Activated T-cell treated with anti-CD3 and anti-CD28 coated beads, Interleukin-2, amount 50 U/mL, for 72 hours (primary cell): ENCODE measurements around the gene METTL26. TPM values are rescaled to one million over a fixed set of nuclear protein-coding genes. Genes with fewer than 3 reads are reported as not detected.

Experiments
- ATAC-seq, 2 donors: fragments of 150-1000 bp; cut with Tn5 transposase; replicated peaks in 1 of 2; 2 replicates each; pipeline ENCODE4 v1.10.0; 2021; ENCODE audit warnings: moderate library complexity in 2 of 2, mild to moderate bottlenecking in 1 of 2
- DNase-seq, 2 donors: peaks; one replicate each; pipeline ENCODE4 v3.0.0; 2021 to 2022; ENCODE audit warnings: mixed read lengths in 1 of 2
- H3K27ac Mint-ChIP-seq: one replicate; pipeline ENCODE4 v1.8.0; 2022; ENCODE audit warnings: mild to moderate bottlenecking, moderate library complexity, mixed read lengths
- H3K27me3 Mint-ChIP-seq: one replicate; pipeline ENCODE4 v1.8.0; 2022; ENCODE audit warnings: low read depth, mixed read lengths
- H3K36me3 Mint-ChIP-seq, 2 donors: one replicate each; pipeline ENCODE4 v1.8.0; 2022; ENCODE audit warnings: mixed read lengths in 2 of 2, mild to moderate bottlenecking in 1 of 2; ENCODE audit not compliant: insufficient read depth in 2 of 2
- H3K4me1 Mint-ChIP-seq: one replicate; pipeline ENCODE4 v1.8.0; 2022; ENCODE audit warnings: low read depth, mixed read lengths
- H3K4me3 Mint-ChIP-seq, 2 donors: one replicate each; pipeline ENCODE4 v1.8.0; 2022; ENCODE audit warnings: mild to moderate bottlenecking in 2 of 2, mixed read lengths in 2 of 2, moderate library complexity in 2 of 2
- H3K9me3 Mint-ChIP-seq, 2 donors: one replicate each; pipeline ENCODE4 v1.8.0; 2022; ENCODE audit warnings: mixed read lengths in 2 of 2
- total RNA-seq, 2 donors: library from RNA; stranded (reverse); gene quantifications; one replicate each; pipeline ENCODE4 v1.2.3, GENCODE V29; 2022

METTL26 gene
- total RNA-seq, 2 donors from 2014 or later: 55.4 to 57.4 TPM

DNA sequence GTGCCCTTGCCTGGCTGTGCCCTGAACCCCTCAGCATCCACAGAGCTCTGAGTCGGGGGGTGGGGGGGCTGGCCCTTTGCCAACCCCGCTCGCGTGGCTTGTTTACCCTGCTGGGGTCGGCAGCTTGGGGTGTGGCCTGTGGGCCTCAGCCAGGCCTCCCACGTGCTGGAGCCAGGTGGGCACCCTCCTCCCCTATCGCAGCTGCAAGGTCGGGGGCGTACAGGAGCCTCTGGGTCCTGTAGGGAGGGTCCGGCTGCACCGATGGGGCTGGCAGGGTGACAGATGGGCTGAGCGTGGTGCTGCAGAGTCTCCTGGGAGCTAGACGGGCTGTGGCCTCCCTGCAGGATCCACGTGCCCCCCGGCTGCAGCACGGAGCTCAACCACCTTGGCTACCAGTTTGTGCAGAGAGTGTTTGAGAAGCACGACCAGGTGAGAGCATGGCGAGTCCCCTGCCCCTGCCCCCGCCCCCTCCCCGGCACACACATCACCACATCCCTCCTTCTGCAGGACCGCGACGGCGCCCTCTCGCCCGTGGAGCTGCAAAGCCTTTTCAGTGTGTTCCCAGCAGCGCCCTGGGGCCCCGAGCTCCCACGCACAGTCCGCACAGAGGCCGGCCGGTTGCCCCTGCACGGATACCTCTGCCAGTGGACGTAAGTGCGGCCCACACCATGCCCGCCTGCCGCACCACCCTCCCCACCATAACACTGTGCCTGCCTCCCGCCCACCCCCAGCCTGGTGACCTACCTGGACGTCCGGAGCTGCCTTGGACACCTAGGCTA, 35.4 kb upstream of the METTL26 start:
- H3K4me1 Mint-ChIP-seq: peaks cover 9% of the 10 kb centered on the region
- ATAC-seq (no peak), DNase-seq (no peak)
- H3K27me3 Mint-ChIP-seq: no peaks in the 10 kb centered on the region
- no peak overlapping the region for H3K27ac Mint-ChIP-seq
- no peaks in the 10 kb centered on the region for H3K9me3 Mint-ChIP-seq
- peaks cover 0 to 2% of the 10 kb centered on the region in 2 donors for H3K36me3 Mint-ChIP-seq
- H3K4me3 Mint-ChIP-seq: no peak overlapping the region

DNA sequence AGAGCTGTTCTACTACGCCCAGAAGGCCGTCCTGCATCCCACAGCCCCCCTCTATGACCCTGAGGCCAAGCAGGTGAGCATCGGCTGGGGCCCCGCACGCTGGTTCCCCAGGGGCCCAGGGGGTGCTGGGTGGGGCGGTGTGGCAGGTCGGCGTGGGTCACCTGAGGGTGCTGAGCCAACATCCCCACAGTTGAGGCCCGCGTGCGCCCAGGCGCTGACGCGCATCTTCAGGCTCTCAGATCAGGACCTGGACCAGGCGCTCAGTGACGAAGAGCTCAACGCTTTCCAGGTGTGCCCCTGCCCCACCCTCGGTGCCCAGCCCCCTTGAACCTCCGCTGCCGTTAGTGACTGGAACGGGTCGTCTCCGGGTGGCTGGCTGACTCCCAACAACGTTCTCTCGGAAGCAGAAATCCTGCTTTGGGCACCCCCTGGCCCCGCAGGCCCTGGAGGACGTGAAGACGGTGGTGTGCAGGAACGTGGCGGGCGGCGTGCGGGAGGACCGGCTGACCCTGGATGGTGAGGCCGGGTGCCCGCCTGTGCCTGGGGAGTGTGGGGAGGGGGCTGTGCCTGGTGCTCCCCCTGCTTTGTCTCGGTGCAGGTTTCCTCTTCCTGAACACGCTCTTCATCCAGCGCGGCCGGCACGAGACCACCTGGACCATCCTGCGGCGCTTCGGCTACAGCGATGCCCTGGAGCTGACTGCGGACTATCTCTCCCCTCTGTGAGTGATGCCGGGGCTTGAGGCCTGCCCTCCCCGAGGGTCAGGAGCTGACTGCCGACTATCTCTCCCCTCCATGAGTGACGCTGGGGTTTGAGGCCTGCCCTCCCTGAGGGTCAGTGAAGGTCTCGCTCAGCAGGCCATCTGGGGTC, 34.6 kb upstream of the METTL26 start:
- Mint-ChIP-seq H3K36me3 (peaks cover 0 to 2% of the 10 kb centered on the region in 2 donors), H3K4me3 (peak overlapping the region; percentile 46 to 52), H3K9me3 (no peaks in the 10 kb centered on the region), H3K4me1 (peaks cover 9% of the 10 kb centered on the region), H3K27ac (no peak overlapping the region), H3K27me3 (no peaks in the 10 kb centered on the region)
- DNase-seq (no peak), ATAC-seq (no peak)

DNA sequence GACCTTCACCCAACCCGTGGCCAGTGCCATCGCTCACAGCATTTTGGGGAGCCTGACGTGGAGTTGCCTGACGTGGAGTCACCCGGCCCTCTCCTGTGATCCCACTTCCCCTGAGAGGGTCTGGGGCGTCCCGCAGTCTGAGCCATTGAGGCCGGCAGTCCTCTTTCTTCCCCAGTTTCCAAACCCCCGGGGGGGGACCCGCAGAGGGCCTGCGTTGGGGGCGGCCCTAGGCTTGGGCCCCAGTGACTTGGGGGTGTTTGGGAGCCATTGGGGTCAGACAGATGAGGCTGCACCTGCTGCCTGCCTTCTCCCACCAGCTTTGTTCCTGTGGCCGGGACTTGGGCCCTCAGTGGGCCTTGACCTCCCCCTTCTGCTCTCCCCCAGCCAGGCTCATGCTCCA, 33.6 kb upstream of the METTL26 start:
- Mint-ChIP-seq H3K4me1 (peaks cover 9% of the 10 kb centered on the region), H3K4me3 (peak overlapping the region; percentile 46 to 85), H3K27me3 (no peaks in the 10 kb centered on the region), H3K9me3 (no peaks in the 10 kb centered on the region), H3K27ac (no peak overlapping the region), H3K36me3 (peaks cover 0 to 2% of the 10 kb centered on the region in 2 donors)
- DNase-seq: no peak
- ATAC-seq: no peak

DNA sequence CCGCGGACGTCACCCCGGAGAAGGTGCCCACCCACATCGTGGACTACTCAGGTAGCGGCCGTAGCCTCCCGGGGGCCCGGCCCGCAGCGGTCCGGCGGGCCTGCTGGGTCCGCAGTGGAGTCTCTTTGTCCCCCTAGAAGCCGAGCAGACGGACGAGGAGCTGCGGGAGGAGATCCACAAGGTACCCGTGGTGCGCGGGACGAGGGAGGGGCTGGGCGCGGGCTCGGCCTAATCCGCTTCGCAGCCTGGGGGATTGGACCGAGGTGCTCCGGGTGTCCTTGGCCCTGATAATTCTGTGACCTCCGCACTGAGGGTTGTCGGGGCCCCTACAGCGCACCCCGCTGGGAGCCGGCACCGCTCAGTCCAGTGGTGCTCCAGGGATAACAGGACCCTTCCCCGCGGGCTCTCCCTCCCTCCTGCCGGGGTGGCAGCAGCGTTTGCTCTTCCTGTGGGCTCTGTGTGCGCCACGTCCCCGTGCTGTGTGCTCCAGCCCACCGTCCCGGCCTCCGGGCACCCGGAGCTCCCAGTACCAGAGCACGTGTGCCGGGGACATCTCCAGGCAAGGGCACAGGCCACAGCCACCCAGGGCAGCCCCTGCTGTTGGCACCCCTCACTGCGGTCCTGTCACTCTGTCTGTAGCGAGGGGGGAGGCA, 32.5 kb upstream of the METTL26 start:
- peak overlapping the region; percentile 85 to 88 for H3K4me3 Mint-ChIP-seq
- peaks cover 0 to 2% of the 10 kb centered on the region in 2 donors for H3K36me3 Mint-ChIP-seq
- H3K27ac Mint-ChIP-seq: peak overlapping the region; percentile 46
- DNase-seq (no peak), ATAC-seq (peak in 1 of 2 donors; percentile 11)
- no peaks in the 10 kb centered on the region for H3K9me3 Mint-ChIP-seq
- no peaks in the 10 kb centered on the region for H3K27me3 Mint-ChIP-seq
- H3K4me1 Mint-ChIP-seq: peaks cover 9% of the 10 kb centered on the region

DNA sequence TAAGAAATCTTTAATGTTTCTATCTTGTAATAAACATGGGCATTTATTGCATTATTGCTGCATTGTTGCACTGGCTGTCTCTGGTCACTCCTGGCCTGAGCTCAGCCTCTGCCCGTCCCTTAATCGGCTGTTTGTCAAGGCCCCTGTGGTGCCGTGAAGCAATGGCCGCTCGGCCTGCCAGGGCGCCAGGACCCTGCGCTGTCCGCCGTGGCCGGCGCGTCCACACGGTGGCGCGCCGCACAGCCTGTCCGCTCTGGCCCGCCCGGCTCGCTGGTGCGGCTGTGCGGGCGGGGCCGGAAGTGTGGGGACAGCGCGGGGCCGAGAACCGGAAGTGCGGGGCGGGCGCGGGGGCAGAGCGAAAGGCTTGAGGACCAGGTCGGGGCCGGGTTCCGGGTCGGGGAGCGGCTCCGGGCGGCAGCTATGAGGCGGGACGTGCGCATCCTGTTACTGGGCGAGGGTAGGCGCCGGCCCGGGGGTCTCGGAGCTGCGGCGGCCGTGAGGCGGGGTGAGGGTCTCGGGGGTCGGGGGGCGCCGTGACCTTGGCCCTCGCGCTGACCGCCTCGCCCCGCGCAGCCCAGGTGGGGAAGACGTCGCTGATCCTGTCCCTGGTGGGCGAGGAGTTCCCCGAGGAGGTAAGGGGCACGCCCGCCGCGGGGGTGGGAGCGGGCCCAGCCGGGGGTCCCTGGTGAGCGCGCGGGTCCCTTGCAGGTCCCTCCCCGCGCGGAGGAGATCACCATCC, 31.8 kb upstream of the METTL26 start, which contains the start of gene RHOT2:
RHOT2 (plus strand) TSS at position 353 of the 739 bp plus-strand sequence; CDS start at position 421, 68 bp downstream.
- Mint-ChIP-seq H3K9me3 (no peaks in the 10 kb centered on the region), H3K4me1 (peaks cover 9% of the 10 kb centered on the region), H3K27ac (peak within 1 kb of the TSS; percentile 85), H3K27me3 (no peaks in the 10 kb centered on the region), H3K4me3 (peak within 1 kb of the TSS; percentile 85 to 88), H3K36me3 (peaks cover 0 to 2% of the 10 kb centered on the region in 2 donors)
- DNase-seq (peak; percentile 96 to 98), ATAC-seq (peak; percentile 95 to 97)

DNA sequence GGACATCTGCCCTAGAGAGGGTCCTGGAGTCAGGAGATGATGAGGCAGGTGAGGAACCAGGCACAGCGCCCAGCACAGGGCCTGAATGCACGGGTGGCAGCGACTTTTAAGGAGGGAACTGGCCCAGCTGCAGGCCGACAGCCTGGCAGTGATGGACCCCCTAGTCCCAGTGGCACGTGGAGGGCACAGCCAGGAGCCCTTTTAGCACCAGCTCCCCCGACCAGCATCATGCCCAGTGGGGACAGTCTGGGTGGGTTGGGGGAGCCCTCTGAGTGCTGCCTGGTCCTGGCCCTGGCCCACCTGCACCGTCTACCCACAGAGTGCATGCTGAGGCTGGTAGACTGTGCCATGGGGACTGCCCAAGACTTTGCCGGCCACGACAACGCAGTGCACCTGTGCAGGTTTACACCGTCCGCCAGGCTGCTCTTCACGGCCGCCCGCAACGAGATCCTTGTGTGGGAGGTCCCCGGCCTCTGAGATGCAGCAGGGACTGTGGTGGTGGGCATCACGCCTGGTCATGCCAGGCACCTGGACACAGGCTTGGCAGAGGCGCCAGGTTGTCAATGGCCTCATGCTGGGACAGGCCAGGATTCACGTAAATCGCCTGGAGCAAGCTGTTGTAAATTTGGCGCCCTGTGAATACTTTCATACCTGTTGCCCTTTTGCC, 31.1 kb upstream of the METTL26 start:
- Mint-ChIP-seq H3K4me3 (peak overlapping the region; percentile 79 to 85), H3K4me1 (peaks cover 9% of the 10 kb centered on the region), H3K27me3 (no peaks in the 10 kb centered on the region), H3K27ac (peak overlapping the region; percentile 85), H3K9me3 (no peaks in the 10 kb centered on the region), H3K36me3 (peaks cover 0 to 2% of the 10 kb centered on the region in 2 donors)
- ATAC-seq (no peak), DNase-seq (no peak)

DNA sequence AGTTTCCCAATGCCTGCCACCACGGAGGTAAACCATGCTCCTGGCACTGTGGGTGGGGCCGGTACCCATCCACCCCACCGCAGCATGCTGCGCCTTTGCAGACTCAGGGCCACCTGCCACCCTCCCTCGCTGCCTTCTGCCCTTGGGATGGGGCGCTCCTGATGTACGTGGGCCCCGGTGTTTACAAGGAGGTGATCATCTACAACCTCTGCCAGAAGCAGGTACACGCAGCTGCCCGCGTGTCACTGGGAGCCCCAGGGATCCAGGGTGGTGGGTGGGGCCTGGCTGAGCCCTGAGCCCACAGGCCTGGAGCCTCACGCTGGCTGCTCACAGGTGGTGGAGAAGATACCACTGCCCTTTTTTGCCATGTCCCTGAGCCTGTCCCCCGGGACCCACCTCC, 30.5 kb upstream of the METTL26 start:
- H3K27ac Mint-ChIP-seq: no peak overlapping the region
- peaks cover 0 to 2% of the 10 kb centered on the region in 2 donors for H3K36me3 Mint-ChIP-seq
- no peak overlapping the region for H3K4me3 Mint-ChIP-seq

DNA sequence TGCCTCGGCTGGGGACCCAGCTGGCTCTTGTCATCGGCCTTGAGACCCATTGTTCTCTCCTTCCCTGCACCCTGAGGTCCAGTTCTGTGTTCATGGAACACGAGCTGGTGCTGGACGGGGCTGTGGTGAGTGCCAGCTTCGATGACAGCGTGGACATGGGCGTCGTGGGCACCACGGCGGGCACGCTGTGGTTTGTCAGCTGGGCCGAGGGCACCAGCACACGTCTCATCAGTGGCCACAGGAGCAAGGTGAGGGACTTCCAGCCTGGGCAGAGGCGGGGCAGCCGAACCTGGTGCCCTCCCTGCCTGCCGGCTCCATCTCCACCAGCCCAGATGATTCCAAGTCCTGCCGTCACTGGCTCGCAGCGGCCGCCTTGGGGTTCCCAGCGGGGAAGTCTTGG, 26.5 kb upstream of the METTL26 start:
- H3K36me3 Mint-ChIP-seq: no peaks in the 10 kb centered on the region
- H3K4me1 Mint-ChIP-seq: peaks cover 7% of the 10 kb centered on the region
- H3K27me3 Mint-ChIP-seq: no peaks in the 10 kb centered on the region
- H3K9me3 Mint-ChIP-seq: no peaks in the 10 kb centered on the region
- H3K27ac Mint-ChIP-seq: no peak overlapping the region
- ATAC-seq (no peak), DNase-seq (no peak)
- H3K4me3 Mint-ChIP-seq: no peak overlapping the region

More for the DNA sequence above, 30.5 kb upstream of the METTL26 start:
- no peak for ATAC-seq
- Mint-ChIP-seq H3K27me3 (no peaks in the 10 kb centered on the region), H3K9me3 (no peaks in the 10 kb centered on the region), H3K4me1 (peaks cover 9% of the 10 kb centered on the region)
- no peak for DNase-seq

DNA sequence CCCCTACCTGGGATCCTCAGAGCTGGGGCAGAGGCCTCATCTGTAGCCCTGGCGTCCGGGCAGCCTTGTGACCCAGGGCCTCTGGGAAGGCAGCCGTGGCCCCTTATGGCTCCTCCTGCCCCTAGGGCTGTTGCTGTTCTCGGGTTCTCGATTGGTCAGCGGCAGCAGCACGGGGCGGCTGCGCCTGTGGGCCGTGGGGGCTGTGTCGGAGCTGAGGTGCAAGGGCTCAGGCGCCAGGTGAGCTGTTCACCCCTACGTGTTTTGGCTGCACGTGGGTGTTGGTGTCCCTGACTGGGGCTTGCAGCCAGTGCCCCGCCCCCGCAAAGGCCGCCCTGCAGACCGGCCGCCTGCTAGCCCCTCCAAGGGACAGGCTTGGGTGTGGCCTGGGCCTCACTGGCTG, 26.0 kb upstream of the METTL26 start:
- no peaks in the 10 kb centered on the region for H3K9me3 Mint-ChIP-seq
- DNase-seq: no peak
- no peaks in the 10 kb centered on the region for H3K36me3 Mint-ChIP-seq
- no peak for ATAC-seq
- peaks cover 5% of the 10 kb centered on the region for H3K4me1 Mint-ChIP-seq
- no peak overlapping the region for H3K27ac Mint-ChIP-seq
- no peak overlapping the region for H3K4me3 Mint-ChIP-seq
- H3K27me3 Mint-ChIP-seq: no peaks in the 10 kb centered on the region

DNA sequence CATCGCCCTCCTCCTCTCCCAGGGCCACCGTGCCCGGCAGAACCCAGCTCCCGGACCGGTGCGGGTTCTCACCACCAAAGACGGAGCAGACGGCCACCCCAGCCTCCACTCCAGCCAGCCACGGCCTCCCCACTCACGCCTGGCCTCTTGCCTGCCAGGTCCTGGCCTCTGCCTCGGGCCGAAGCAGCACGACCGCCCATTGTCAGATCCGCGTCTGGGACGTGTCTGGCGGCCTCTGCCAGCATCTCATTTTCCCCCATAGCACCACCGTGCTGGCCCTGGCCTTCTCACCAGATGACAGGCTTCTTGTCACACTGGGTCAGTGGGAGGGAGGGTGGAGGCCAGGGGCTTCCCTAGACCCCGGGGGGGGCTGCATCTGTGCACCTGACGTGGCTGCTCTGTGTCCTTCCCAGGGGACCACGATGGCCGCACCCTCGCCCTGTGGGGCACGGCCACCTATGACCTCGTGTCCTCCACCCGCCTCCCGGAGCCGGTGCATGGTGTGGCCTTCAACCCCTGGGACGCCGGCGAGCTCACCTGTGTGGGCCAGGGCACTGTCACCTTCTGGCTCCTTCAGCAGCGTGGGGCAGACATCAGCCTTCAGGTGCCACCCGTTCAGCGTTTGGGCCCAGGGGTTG, 25.2 kb upstream of the METTL26 start:
- DNase-seq: no peak
- no peaks in the 10 kb centered on the region for H3K27me3 Mint-ChIP-seq
- no peaks in the 10 kb centered on the region for H3K36me3 Mint-ChIP-seq
- peaks cover 5% of the 10 kb centered on the region for H3K4me1 Mint-ChIP-seq
- peak in 1 of 2 donors; percentile 7 for ATAC-seq
- no peak overlapping the region for H3K4me3 Mint-ChIP-seq
- H3K27ac Mint-ChIP-seq: no peak overlapping the region
- no peaks in the 10 kb centered on the region for H3K9me3 Mint-ChIP-seq

DNA sequence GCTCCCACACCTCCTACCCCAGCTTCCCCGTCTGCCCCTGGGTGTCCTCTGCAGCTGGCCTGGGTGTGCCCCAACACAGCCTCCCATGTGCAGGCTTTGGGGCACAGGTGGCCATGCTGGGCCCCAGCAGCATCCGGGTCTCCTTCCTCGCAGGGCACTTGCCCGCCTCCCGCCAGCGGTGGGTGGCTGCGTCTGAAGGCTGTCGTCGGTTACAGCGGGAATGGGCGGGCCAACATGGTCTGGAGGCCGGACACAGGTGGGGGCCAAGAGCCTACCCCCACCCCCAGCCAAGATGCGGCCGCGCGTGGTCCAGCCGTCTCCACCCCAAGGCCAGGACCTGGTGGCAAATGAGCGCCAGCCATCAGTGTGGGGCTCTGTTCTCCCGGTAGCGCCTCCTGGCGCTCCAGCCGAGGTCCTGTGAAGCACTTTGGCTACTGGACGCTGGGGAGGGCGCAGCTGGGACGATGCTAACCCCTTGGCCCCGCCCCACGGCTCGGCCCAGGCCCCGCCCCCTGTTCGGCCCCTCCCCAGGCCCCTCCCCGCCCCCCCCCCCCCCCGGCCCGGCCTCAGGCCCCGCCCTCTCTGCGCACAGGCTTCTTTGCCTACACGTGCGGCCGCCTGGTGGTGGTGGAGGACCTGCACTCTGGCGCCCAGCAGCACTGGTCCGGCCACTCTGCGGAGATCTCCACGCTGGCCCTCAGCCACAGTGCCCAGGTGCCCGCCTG, 24.5 kb upstream of the METTL26 start:
- Mint-ChIP-seq H3K4me3 (no peak overlapping the region), H3K27me3 (no peaks in the 10 kb centered on the region), H3K9me3 (no peaks in the 10 kb centered on the region), H3K36me3 (no peaks in the 10 kb centered on the region), H3K4me1 (peaks cover 5% of the 10 kb centered on the region), H3K27ac (no peak overlapping the region)
- peak; percentile 75 to 82 for DNase-seq
- peak; percentile 78 to 83 for ATAC-seq
